GM21423 (cell line): ENCODE data around the gene RALGAPA2.

Experiments
- ATAC-seq: cut with Tn5 transposase; IDR thresholded peaks from one replicate; pipeline ENCODE4 v1.9.1; 2021; ENCODE audit warnings: mild to moderate bottlenecking, moderate library complexity; ENCODE audit not compliant: unreplicated experiment

The RALGAPA2 gene

DNA sequence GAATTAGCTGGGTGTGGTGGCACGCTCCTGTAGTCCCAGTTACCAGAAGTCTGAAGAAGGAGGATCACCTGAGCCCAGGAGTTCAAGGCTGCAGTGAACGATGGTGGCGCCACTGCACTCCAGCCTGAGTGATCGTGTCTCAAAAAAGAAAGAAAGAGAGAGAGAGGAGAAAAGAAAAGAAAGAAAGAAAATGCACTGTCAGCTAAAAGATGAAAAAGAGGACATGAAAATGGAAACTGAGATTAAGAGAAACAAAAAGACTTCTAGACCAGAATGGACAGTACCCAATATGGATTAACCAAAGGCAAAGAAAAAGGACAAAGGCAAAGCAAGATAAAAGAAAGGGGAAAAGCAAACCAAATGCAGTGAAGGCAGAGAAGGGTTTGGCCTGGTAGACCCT lies 9.0 kb upstream of the RALGAPA2 start:
- ATAC-seq: no peak

DNA sequence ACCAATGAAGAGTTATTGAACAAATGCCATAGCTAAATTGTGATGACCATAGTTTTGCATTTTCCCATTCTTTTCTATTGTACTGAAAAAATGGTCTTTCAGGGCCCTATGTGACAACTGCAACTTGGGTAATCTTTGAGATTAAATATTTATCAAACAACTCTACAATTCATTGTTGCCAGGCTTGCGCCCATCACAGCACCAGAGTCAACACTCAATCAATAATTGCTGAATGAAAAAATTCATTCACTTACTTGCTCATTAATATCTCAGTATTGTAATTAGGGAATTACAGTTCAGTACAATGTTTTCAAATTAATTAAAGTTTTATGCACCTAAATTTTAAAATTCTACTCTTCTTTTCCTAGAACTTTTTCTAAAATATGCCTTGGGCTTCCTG lies 7.7 kb upstream of the RALGAPA2 start:
- no peak for ATAC-seq

DNA sequence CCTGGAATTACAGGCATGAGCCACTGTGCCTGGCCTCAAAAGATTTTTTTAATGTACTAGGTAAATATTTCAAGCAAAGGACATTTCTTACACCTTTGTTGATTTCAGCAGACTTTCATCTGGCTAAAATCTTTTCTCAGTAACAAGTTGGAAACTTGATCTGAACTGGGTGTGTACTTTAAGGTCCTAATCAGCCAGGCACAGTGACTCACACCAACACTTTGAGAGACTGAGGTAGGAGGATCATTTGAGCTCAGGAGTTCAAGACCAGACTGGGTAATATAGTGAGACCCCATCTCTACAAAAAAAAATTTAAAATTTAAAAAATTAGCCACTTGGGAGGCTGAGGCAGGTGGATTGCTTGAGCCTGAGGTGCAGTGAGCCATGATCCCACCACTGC lies 7.0 kb upstream of the RALGAPA2 start:
- ATAC-seq: no peak

DNA sequence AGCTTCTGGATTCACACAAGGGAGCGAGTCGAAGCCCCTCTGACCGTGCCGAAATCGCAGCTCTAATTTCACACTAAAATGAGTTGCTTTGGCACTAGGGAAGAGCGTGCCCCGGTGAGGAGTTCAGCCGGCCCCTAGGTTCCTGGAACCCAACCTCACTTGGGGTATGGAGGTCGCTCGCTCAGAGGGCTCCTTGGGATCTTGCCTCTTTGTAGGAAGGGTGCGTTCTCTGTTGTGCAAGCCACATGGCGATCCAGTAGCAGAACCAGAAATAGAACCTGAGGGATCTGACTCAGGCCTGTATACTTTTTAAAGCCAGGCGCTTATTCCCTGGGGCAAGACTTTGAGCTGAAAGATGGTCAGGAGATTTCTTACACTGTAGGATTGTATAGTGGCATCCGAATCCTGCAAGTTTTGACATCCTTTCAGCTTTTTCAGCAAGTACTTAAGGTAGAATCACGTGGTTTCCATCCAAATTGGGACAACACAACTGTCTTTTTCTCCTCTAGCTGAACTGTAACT lies 861 bp upstream of the RALGAPA2 start:
- no peak for ATAC-seq

DNA sequence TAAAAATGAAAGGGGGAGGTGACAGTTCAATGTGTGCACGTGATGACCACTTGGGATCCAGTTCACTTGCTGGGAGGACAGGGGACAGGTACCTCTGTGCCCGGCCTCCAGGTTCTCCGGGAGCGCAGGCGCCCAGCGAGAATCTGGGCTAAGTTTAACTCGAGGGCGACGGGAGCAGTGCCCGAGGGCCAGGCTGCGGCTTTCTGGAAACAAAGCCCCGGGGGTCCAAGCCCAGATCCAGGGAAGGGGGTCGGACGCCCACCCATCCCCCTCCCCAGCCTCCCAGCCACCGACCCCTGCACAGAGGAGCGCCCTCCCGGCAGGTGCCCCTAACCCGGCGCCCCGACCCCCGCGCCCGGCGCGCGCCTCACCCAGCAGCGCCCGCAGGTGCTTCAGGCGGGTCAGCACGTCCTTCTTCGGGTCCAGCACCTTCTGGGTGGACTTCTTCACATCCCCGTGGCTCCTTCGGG lies 405 bp downstream of the RALGAPA2 start:
- ATAC-seq: peak; percentile 6

DNA sequence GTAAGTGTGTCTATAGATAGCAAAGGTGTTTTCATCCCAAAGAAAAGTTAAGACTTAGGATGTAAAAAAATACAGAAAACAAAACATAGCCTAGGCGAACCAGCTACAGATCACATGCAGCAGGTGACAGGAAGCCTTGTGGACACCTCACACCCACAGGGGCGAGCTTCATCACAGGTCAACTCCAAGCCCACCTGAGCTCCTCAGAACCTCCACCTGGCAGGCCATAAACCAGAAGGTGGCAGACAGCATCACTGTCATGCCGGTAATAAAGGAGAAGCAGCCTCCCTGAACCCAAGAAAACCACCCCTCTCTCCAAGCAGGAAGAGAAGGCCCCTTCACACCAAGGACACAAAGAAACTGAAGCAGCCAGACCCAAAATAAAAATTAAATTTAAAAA lies 1.0 kb downstream of the RALGAPA2 start:
- no peak for ATAC-seq

DNA sequence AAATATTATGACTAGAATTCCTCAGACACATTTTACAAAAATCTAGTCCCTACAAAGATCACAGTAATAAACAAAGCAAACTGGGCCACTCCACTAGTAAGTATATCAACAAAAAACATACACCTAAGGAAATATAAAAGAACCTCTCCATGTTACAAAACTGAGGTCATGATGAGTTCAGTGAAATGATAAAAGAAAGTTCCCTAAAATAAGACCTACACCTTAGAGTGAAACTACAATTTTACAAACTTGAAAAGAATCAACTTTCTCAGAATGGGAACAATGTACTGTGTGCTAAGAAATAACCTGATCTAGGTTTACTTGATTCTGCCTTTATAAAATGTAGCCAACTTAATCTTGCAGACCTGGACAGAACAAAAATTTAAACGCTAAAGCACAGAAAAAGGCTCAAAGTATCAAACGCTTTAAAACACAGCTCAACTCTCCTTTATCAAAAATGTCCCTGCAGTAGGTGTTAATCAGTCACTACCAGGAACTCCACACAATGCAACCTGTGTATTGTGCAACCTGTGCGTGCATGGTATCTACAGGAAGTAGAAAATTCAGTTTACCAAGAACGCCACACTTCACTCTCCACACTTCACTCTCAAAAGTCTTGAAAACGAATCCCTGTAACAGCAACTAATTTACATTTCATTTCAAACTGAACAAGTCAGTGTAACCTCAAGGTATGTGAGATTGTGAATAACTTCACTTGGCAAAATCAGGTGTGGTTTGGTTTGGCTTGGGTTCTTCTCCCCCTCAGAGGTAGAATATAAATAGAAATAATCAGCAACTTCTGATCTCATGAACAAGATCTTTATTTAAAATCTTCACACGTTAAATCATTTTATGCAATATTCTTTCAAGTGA lies 1.8 kb downstream of the RALGAPA2 start:
- peak; percentile 36 for ATAC-seq

DNA sequence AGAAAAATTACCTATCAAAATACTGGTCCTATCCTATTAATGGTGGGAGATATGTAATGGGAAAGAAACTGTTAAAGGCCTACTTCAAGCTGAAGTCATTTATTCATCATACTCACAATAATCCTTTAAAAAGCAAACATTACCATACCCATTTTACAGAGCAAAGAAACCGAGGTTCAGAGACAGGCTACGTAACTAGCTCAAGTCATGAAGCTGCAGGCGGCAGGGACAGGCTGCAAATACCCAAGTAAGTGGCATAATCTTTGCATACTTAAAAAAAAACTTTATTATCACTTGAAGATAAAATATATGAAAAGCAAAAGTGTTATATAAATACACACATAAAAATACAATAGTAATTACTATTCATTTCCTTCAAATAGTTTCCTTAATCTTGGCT lies 2.6 kb downstream of the RALGAPA2 start:
- no peak for ATAC-seq

DNA sequence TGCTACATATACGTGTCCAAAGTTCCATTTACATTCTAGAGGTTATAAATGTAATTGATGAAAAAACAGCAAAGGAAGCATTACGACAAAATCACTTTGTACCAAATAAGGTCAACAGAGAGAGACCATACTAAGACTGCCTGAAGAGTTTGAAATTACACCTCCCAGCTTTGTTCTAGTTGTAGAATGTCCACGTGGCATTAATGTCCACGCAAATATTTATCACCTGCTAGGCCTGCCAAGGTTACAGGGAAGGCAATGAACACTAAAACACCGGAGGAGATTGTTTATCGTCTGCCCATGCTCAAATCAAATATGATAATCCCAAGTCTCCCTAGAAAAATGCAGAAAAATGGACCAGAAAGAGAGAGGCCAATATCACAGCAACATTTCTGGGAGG lies 6.2 kb downstream of the RALGAPA2 start:
- ATAC-seq: no peak

GRCh38 chr20:20702330-20703245 lies 9.9 kb downstream of the RALGAPA2 start:
- no peak for ATAC-seq

- ATAC-seq: no peak
These were observed 12.5 kb downstream of the RALGAPA2 start for GRCh38 chr20:20699917-20700316.

DNA sequence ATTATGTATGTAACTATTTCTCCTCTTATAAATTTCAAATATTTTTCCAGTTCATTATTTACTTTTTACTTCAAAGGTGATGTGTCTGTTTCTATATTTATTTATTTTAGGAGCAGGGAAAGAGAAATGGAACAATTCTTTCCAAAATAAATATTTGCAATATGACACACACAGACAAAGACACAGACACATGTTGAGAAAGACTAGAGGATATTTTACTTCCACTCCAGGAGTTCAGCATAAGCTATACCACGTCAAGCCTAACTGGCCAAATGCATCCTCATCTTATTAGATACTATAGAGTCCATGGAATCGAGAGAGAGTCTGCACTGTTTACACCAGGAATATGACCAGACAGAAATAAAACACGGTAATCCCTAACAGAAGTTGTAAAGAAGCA lies 13.3 kb downstream of the RALGAPA2 start:
- ATAC-seq: no peak

DNA sequence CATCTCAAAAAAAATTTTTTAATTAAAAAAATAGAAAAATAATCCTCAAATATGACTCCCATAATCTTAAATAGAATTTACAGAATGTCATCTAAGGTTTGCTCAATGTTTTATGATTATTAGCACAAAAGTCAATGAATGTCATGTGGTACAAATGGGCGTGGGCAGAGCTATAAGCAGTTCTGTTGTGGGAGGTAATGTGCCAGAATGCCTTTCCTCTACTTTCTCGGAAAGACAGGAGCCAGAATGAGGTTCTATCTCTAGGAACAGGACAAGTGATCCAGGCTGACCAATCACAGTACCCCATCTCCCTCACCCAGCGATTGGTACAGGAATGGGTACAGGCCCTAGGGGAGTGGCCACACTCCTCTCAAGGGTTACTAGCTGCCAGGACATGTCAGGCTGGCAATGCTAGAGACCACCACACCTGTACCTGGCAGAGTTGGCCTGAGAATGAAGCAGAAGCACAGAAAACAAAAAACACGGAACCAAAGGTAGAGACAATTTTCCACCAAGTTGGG lies 15.1 kb downstream of the RALGAPA2 start:
- no peak for ATAC-seq

DNA sequence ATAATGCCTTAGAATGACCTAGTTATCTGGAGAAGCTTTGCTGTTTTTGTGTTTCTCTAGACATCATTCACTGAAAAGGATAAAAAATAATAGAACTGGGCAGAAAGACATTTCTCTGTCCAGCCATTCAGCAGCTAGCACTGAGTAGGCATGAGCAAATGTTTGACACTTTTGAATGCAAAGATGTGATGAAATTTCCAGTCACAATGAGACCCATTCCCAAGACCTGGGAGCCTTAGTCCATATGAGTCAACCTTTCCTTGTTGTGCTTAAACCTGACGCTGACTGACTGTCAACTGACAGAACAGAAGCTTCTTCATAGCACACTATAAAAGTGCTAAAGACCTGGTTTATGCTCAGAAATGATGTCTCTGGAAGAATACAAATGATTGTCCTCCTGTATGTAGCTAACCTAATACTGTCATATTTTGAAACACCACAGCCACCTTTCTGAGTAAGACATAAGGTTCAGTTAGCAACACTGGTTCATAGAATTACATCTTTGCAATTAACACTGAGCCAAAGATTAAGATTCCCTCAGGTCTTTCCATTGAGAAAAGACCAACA lies 17.1 kb downstream of the RALGAPA2 start:
- no peak for ATAC-seq

- ATAC-seq: no peak
These were observed 17.9 kb downstream of the RALGAPA2 start for GRCh38 chr20:20694591-20694990.

- no peak for ATAC-seq
These were observed 19.9 kb downstream of the RALGAPA2 start for GRCh38 chr20:20692587-20692986.

DNA sequence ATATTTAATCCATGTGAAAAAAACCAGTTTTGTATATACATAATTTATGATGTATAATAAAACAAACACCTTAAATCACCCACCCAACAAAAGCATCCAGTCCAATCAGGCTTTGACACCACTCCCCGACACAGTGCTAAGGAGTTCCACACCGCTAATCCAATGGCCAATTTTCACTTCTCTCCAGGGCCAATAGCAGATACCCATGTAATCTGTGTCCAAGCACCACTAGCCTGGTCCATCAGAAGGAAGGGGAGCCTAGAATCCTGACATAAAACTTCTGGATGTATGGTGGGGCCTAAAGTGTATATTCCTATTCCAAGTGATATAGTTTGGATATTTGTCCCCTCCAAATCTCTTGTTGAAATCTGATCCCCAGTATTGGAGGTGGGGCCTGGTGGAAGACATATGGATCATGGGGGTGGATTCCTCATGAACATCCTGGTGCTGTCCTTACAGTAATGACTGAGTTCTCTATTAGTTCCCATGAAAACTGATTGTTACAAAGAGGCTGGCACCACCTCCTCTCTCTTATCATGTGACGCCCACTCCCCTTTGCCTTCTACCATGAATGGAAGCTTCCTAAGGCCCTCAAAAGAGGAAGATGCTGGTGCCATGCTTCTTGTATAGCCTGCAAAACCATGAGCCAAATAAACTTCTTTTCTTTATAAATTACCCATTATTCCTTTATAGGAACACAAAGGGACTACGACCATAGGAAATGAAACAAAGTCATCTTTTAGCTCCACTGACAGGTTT lies 20.8 kb downstream of the RALGAPA2 start:
- ATAC-seq: peak; percentile 48

DNA sequence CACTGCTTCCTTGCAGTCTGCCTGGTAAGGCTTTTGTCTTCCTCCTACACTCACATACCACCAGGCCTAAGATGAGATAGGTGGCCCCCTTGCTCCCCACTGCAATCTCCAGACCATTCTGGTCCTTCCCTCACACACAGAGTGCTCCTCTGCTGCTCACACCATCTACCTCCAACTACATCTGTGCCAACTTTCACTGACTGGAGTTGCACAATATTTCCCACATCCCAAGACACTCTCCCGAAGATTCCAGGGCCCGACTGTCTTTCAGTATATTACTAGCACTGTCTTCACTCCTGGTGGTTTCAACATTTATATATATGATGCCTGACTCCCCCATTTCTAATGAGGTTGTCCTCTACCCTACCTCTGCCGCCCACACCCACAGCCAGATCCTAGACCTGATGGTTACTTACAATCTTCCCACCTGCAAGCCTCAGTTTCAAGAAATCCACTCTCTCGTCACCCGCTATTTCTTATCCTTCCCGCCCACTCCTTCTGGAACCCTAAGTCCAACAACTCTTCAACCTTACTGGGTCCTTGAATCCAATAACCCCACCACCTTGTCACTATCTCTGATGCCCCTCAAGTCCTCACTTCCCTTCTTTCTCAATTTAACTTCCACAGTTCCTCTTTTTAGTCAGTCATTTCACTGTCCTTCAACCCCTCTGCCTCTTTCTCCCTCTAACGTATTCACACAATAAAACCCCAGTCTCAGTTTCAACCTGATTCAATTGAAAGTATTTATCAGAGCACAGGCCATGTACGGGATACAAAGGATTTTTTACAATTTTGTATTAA lies 21.6 kb downstream of the RALGAPA2 start:
- ATAC-seq: peak; percentile 64

- no peak for ATAC-seq
These were observed 25.1 kb downstream of the RALGAPA2 start for GRCh38 chr20:20687319-20687718.
